K562 (cell line): ENCODE data around the gene C14orf39. TPM values are rescaled to one million over a fixed set of nuclear protein-coding genes. Genes with fewer than 3 reads are reported as not detected.

Experiments used
- ATF4 ChIP-seq: fragments of 450-650 bp; formaldehyde crosslinking; IDR thresholded peaks from 2 replicates; pipeline ENCODE4 v1.4.0; 2022; ENCODE audit warnings: mild to moderate bottlenecking, moderate library complexity
- FIP1L1 ChIP-seq: fragments of 200-400 bp; formaldehyde crosslinking; IDR thresholded peaks from 2 replicates; pipeline ENCODE4 v1.6.1; 2018; ENCODE audit warnings: mild to moderate bottlenecking, low read depth, low read length; ENCODE audit not compliant: poor library complexity, severe bottlenecking
- TEAD1 ChIP-seq, 2 experiments: fragments of 450-650 bp in 1 of 2; sonication (generic) in 1 of 2; formaldehyde crosslinking; IDR thresholded peaks; 2 replicates each; pipeline versions ENCODE4 v1.4.0 to v1.8.0; 2020 to 2022; ENCODE audit warnings: mild to moderate bottlenecking in 2 of 2, missing genetic modification reagents in 1 of 2
- TFE3 ChIP-seq: fragments of 450-650 bp; formaldehyde crosslinking; IDR thresholded peaks from 2 replicates; pipeline ENCODE4 v1.4.0; 2020; ENCODE audit warnings: mild to moderate bottlenecking, mixed read lengths
- TSC22D4 ChIP-seq: fragments of 450-650 bp; IDR thresholded peaks from 2 replicates; pipeline ENCODE4 v1.6.1; 2016; ENCODE audit warnings: missing genetic modification characterization, missing biosample characterization, control low read depth
- ZNF592 ChIP-seq: fragments of 450-650 bp; IDR thresholded peaks from 2 replicates; pipeline ENCODE4 v1.6.1; 2017; ENCODE audit warnings: antibody characterized with exemption, mild to moderate bottlenecking
- ZNF77 ChIP-seq: fragments of 250-450 bp; sonication (Bioruptor Pico); IDR thresholded peaks from 2 replicates; pipeline ENCODE4 v1.5.0; 2020
- polyA plus RNA-seq, 8 experiments: library from polyadenylated mRNA; depleted of rRNA in 4 of 8; stranded (reverse) in 5 of 8; unstranded in 3 of 8; fragments of >200 nt; fragmentation: Nextera tagmentation in 2 of 8; fragmentation: Illumina TruSeq in 1 of 8; extraction: Ambion mirVana in 2 of 8; extraction: Trizol in 1 of 8; gene quantifications; 2 replicates each; pipeline versions ENCODE4 v1.2.1 to v1.2.3, GENCODE V29; 2011 to 2014; ENCODE audit warnings: inconsistent platforms in 1 of 8, missing spikeins in 1 of 8
- total RNA-seq, 7 experiments: library from RNA; depleted of rRNA in 6 of 7; stranded (reverse); fragments of >200 nt in 6 of 7; fragmentation: Illumina TruSeq in 2 of 7; extraction: Trizol in 2 of 7; gene quantifications; 2 replicates each; pipeline versions ENCODE4 v1.2.1 to v1.2.3, GENCODE V29; 2011 to 2021; ENCODE audit warnings: low replicate concordance in 1 of 7
- TF ChIP-seq, protein P1 (sequence below): fragments of 450-650 bp; formaldehyde crosslinking; IDR thresholded peaks from 2 replicates; pipeline ENCODE4 v1.4.0; 2020; ENCODE audit warnings: mild to moderate bottlenecking, moderate library complexity
- TF ChIP-seq, protein P2 (sequence below), 2 experiments: fragments of 450-650 bp in 1 of 2; IDR thresholded peaks; 2 replicates each; pipeline ENCODE4 v1.6.1; 2011 to 2017; ENCODE audit warnings: low read depth in 2 of 2, antibody characterized with exemption in 1 of 2, borderline replicate concordance in 1 of 2, low read length in 1 of 2, mild to moderate bottlenecking in 1 of 2, mixed read lengths in 1 of 2; ENCODE audit not compliant: control insufficient read depth in 1 of 2

C14orf39 gene
- total and polyA plus RNA-seq, 9 of the 15 experiments (the other 6 are each of a cell fraction or from before 2014, with no cell fraction given): 0.54 to 6.7 (median 1.4) TPM

DNA sequence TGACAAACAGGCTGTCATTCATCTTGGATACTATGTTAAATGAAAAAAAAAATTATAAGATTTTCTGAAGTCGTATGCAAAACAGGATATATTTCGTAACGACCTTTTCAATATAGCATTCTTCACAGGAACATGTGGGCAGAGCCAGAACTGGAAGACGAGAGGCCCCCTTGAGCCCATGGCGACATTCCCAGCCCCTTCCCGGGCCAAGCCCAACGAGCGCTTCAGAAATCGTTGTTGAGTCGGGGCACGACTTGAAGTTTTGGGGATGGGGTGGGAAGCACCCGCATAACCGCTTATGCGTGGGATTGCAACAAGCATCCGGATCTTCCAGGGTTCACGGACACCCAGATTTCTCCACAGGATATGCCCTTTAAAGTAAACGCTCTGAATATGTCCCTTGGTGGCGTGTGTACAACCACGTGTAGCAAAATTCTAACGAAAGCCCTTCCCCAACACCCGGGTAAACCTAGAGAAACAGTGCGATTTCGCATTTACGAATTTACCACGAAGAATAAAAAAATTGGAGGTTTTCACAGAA lies 736 bp downstream of the C14orf39 start (continued):
- no peak for TF ChIP-seq TFE3 (CRISPR knock-in tag)
- TF ChIP-seq ATF4 (CRISPR knock-in tag): no peak
- TF ChIP-seq TSC22D4: no peak
- TF ChIP-seq, protein P1, sequence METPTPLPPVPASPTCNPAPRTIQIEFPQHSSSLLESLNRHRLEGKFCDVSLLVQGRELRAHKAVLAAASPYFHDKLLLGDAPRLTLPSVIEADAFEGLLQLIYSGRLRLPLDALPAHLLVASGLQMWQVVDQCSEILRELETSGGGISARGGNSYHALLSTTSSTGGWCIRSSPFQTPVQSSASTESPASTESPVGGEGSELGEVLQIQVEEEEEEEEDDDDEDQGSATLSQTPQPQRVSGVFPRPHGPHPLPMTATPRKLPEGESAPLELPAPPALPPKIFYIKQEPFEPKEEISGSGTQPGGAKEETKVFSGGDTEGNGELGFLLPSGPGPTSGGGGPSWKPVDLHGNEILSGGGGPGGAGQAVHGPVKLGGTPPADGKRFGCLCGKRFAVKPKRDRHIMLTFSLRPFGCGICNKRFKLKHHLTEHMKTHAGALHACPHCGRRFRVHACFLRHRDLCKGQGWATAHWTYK (CRISPR knock-in tag): no peak
- TF ChIP-seq TEAD1 (CRISPR knock-in tag; IDR thresholded peaks at IDR 0.05): no peak
- no peak for TF ChIP-seq FIP1L1
- no peak for TF ChIP-seq ZNF592
- no peak for TF ChIP-seq ZNF77 (CRISPR knock-in tag)
- TF ChIP-seq, protein P2, sequence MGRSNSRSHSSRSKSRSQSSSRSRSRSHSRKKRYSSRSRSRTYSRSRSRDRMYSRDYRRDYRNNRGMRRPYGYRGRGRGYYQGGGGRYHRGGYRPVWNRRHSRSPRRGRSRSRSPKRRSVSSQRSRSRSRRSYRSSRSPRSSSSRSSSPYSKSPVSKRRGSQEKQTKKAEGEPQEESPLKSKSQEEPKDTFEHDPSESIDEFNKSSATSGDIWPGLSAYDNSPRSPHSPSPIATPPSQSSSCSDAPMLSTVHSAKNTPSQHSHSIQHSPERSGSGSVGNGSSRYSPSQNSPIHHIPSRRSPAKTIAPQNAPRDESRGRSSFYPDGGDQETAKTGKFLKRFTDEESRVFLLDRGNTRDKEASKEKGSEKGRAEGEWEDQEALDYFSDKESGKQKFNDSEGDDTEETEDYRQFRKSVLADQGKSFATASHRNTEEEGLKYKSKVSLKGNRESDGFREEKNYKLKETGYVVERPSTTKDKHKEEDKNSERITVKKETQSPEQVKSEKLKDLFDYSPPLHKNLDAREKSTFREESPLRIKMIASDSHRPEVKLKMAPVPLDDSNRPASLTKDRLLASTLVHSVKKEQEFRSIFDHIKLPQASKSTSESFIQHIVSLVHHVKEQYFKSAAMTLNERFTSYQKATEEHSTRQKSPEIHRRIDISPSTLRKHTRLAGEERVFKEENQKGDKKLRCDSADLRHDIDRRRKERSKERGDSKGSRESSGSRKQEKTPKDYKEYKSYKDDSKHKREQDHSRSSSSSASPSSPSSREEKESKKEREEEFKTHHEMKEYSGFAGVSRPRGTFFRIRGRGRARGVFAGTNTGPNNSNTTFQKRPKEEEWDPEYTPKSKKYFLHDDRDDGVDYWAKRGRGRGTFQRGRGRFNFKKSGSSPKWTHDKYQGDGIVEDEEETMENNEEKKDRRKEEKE (IDR thresholded peaks at IDR 0.05; ENCODE audit: borderline replicate concordance in 1 of 2, control insufficient read depth in 1 of 2, low read depth in 2 of 2, low read length in 1 of 2): no peak
